Panc1 (cell line): ENCODE results near the gene NID2.

Source experiments
- CTCF ChIP-seq: fragments of 450-650 bp; IDR thresholded peaks from 2 replicates; pipeline ENCODE4 v1.5.1; 2017; ENCODE audit warnings: mild to moderate bottlenecking
- POLR2AphosphoS5 ChIP-seq: IDR thresholded peaks from 2 replicates; pipeline ENCODE4 v1.6.1; 2012; ENCODE audit warnings: mild to moderate bottlenecking, low read depth, low read length, moderate library complexity
- REST ChIP-seq, 2 experiments: IDR thresholded peaks; 2 replicates each; pipeline ENCODE4 v1.6.1; 2011 to 2012; ENCODE audit warnings: low read depth in 2 of 2, control low read depth in 1 of 2, low read length in 1 of 2, mild to moderate bottlenecking in 1 of 2, moderate library complexity in 1 of 2; ENCODE audit not compliant: insufficient read depth in 1 of 2
- SIN3A ChIP-seq: IDR thresholded peaks from 2 replicates; pipeline ENCODE4 v1.6.1; 2012; ENCODE audit warnings: low read depth, mild to moderate bottlenecking, low read length, moderate library complexity, borderline replicate concordance; ENCODE audit not compliant: insufficient read depth

DNA sequence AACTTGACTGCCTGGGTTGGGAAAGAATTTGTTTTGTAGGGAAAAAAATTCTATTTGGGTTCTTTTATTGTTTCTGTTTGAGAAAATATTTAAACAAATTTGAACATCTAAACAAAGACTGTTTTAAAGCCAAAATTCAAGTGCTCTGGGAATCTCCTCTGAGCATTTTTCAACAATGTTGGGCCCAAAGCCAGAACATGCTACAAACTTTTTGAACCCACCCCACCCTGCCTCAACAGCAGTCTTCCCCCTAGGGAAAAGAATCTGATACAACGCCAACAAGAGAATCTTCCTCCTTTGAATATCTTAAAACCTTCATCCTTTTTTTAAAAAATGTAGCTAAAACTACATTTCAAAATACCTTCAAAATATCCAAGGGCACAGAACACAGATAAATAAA is 20.4 kb upstream of the NID2 start:
- no peak for TF ChIP-seq CTCF
- TF ChIP-seq POLR2AphosphoS5 = no peak
- no peak for TF ChIP-seq SIN3A
- TF ChIP-seq REST (IDR thresholded peaks at IDR 0.05; ENCODE audit: insufficient read depth in 1 of 2, low read depth in 2 of 2, low read length in 1 of 2) = no peak
